ENCODE measurements around the gene NCKAP5. TPM values are rescaled to one million over a fixed set of nuclear protein-coding genes. Genes with fewer than 3 reads are reported as not detected.

NCKAP5 gene
- total RNA-seq, 1 donor from 2014 or later = 0.87 TPM

DNA sequence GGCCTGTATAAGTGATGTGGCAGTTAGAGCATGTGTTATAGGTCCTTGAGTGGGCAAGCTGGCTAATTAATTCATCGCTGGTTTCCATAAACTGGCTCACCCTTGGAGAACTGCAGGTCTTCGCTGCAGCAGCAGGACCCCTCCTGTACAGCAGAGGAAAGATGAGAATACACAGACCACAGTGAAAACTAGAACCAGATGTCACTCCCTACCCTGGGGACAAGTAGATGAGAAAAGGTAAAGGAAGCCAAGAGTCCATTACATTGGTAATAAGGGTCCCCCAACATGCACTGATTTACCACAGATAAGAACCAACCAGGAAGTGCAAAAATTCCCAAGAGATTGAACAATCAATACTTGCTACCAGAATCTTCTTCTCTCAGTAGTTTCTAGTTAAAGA lies 482.6 kb downstream of the NCKAP5 start:
- TF ChIP-seq CTCF (IDR thresholded peaks at IDR 0.05) = no peak
- H3K4me1 Mint-ChIP-seq (ENCODE audit: low read depth) = no peaks in the 10 kb centered on the region
- H3K36me3 Mint-ChIP-seq (ENCODE audit: low read depth) = no peaks in the 10 kb centered on the region
- no peak overlapping the region for H3K27ac Mint-ChIP-seq (ENCODE audit: unreplicated experiment)
- peaks cover 1% of the 10 kb centered on the region for H3K27me3 Mint-ChIP-seq (ENCODE audit: low read depth)
- no peak overlapping the region for H3K4me3 Mint-ChIP-seq (ENCODE audit: unreplicated experiment)
- H3K9me3 Mint-ChIP-seq (ENCODE audit: low read depth) = no peaks in the 10 kb centered on the region
- no peak for DNase-seq (ENCODE audit: low spot score)

DNA sequence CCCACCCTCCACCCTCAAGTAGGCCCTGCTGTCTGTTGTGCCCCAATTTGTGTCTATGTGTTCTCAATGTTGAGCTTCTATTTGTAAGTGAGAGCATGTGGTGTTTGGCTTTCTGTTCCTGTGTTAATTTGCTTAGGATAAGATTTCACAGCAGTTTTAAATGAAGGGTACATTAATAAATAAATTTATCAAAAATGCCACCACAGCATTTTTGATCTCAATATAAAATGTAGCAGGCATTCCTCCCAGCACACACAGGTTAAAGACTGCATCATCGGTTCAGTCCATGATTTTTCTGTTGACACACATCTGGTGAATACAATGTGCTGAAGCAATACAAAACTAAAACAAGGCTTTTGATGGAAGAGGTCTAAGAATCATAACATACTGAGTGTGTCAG lies 486.2 kb downstream of the NCKAP5 start:
- H3K27me3 Mint-ChIP-seq (ENCODE audit: low read depth) = peaks cover 1% of the 10 kb centered on the region
- no peaks in the 10 kb centered on the region for H3K36me3 Mint-ChIP-seq (ENCODE audit: low read depth)
- no peak overlapping the region for H3K4me3 Mint-ChIP-seq (ENCODE audit: unreplicated experiment)
- H3K27ac Mint-ChIP-seq (ENCODE audit: unreplicated experiment) = no peak overlapping the region
- H3K4me1 Mint-ChIP-seq (ENCODE audit: low read depth) = no peaks in the 10 kb centered on the region
- no peaks in the 10 kb centered on the region for H3K9me3 Mint-ChIP-seq (ENCODE audit: low read depth)
- TF ChIP-seq CTCF (IDR thresholded peaks at IDR 0.05) = no peak
- DNase-seq (ENCODE audit: low spot score) = no peak

- Mint-ChIP-seq H3K27ac (ENCODE audit: unreplicated experiment) (no peak overlapping the region), H3K4me1 (ENCODE audit: low read depth) (no peaks in the 10 kb centered on the region), H3K27me3 (ENCODE audit: low read depth) (peaks cover 1% of the 10 kb centered on the region), H3K4me3 (ENCODE audit: unreplicated experiment) (no peak overlapping the region), H3K9me3 (ENCODE audit: low read depth) (no peaks in the 10 kb centered on the region), H3K36me3 (ENCODE audit: low read depth) (no peaks in the 10 kb centered on the region)
- TF ChIP-seq CTCF (IDR thresholded peaks at IDR 0.05) = no peak
- no peak for DNase-seq (ENCODE audit: low spot score)
Measured at GRCh38 chr2:133080822-133081221, 487.4 kb downstream of the NCKAP5 start.

- Mint-ChIP-seq H3K27me3 (ENCODE audit: low read depth) (peaks cover 1% of the 10 kb centered on the region), H3K27ac (ENCODE audit: unreplicated experiment) (no peak overlapping the region), H3K36me3 (ENCODE audit: low read depth) (no peaks in the 10 kb centered on the region), H3K9me3 (ENCODE audit: low read depth) (peaks cover 5% of the 10 kb centered on the region), H3K4me3 (ENCODE audit: unreplicated experiment) (no peak overlapping the region), H3K4me1 (ENCODE audit: low read depth) (no peaks in the 10 kb centered on the region)
- TF ChIP-seq CTCF (IDR thresholded peaks at IDR 0.05) = no peak
- no peak for DNase-seq (ENCODE audit: low spot score)
Measured at GRCh38 chr2:133078667-133079411, 489.4 kb downstream of the NCKAP5 start.

DNA sequence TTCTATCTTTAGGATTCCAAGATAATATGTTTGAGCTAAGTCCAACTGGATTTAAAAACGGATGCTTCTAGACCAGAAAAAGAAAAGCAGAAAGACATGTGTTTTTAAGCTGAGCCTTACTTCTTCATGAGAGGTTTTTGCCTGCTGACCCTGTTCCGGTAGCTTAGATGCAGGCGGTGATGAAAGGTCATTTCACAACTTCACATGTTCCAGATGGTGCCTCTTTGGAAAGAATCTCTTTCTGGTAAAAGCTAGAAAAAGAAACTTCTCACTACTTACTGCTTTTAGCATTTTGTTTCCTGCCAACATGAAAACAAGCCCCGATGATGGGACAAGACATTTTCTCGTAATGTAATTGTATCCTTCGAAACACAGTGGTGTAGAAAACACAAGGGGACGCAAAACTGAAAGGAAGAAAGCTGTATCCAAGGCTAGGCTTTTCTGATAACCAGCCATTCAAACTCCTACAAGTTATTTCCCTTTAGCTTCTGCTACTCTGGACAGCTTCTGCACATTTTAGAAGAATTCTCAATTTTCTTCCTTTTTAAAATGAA lies 490.9 kb downstream of the NCKAP5 start:
- Mint-ChIP-seq H3K27ac (ENCODE audit: unreplicated experiment) (no peak overlapping the region), H3K27me3 (ENCODE audit: low read depth) (peaks cover 1% of the 10 kb centered on the region), H3K4me1 (ENCODE audit: low read depth) (no peaks in the 10 kb centered on the region), H3K36me3 (ENCODE audit: low read depth) (no peaks in the 10 kb centered on the region), H3K4me3 (ENCODE audit: unreplicated experiment) (no peak overlapping the region), H3K9me3 (ENCODE audit: low read depth) (peaks cover 5% of the 10 kb centered on the region)
- no peak for TF ChIP-seq CTCF (IDR thresholded peaks at IDR 0.05)
- DNase-seq (ENCODE audit: low spot score) = no peak

All from chondrocyte (in vitro differentiated cells).